HG03159 (cell line): ENCODE results near the gene ATP1B3.
"Not testable (repeated sequence)": the region's sequence is repeated elsewhere in the genome, so short reads cannot be mapped to it uniquely, and the experiment has no call there.

Experiments
- ATAC-seq: cut with Tn5 transposase; IDR thresholded peaks from one replicate; pipeline ENCODE4 v1.9.1; 2021; ENCODE audit warnings: mild to moderate bottlenecking, moderate library complexity; ENCODE audit not compliant: unreplicated experiment

Gene ATP1B3

DNA sequence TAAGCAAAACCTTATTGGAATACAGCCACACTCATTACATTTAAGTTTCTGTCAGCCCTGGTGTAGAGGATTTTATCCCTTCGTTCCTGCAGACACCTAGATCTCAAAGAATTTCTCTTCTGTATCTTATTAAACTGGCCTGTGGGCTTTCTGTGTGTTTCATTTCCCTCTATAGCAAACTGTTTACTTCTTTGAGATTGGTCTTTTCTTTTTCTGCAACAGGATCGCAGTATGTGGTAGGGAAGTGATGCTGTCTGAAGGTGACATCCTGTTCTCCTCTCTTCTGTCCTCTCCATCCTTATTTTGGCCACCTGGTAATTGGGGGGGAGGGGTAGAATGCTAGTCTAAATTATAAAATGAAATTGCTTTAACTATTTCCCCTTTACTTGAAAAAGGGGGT is 25.5 kb downstream of the ATP1B3 start:
- ATAC-seq: no peak

DNA sequence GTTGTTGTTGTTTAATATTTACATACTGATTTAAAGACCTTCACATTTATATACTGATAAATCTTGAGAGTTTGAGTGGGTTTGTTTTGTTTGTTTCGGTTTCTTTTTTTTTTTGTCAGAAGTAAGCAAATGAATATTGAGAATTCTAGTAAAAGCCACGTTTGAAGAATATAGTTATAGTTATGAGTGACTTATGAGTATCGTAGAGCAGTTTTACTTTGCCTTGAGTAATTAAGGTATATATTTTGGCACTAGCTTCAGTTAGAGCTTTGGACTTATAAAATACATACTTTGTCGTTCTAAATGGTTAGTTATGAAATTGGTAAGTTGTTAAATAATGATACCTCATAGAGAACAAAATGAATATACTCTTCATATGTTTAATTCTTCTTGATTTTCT is 27.8 kb downstream of the ATP1B3 start:
- no peak for ATAC-seq

DNA sequence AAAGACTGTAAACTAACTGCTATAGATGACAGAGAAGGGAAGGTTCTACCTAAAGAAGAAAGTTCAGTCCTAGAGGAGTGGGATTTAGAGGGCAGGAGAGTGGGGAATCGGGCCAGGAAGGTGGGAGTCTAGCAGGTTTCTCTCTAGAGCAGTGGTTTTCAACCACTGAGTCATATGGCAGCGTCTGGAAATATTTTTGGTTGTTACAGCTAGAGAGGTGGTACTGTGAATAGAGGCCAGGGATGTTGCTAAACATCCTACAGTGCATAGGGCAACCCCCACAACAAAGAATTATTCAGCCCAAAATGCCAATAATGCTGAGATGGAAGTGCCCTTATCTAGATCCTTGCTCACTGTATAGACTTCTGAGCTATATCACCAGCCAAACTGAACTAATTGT is 28.7 kb downstream of the ATP1B3 start:
- no peak for ATAC-seq

DNA sequence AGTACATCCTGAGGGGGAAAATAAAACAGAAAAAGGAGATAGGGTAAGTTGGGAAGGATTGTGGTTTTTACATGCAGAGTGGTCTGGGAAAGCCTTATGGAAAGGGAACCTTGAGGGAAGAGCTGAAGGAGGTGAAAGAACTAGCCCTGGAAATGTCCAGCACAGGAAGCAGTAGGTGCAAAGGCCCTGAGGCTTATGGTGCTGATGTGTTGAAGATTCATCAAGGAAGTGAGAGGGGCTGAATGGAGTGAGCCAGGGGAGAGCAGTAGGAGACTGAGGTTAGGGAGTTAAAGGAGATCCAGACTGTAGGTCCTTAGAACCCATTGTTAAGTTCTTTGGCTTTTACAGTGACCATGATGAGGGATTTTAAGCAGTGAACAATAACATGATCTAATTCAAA is 33.0 kb downstream of the ATP1B3 start:
- ATAC-seq: no peak

DNA sequence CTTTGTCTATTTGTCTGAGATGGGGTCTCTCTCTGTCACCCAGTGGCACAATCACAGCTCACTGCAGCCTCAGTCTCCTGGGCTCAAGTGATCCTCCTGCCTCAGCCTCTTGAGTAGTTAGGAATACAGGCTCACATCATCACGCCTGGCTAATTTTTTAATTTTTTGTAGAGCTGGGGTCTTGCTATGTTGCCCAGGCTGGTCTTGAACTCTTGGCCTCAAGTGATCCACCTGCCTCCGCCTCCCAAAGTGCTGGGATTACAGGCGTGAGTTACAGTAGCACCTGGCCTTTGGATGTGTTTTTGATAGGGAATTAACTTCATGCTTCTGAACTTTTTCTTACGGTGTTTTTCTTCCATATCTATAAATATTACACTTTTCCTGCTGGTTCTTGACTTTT is 33.5 kb downstream of the ATP1B3 start:
- not testable (repeated sequence) for ATAC-seq

DNA sequence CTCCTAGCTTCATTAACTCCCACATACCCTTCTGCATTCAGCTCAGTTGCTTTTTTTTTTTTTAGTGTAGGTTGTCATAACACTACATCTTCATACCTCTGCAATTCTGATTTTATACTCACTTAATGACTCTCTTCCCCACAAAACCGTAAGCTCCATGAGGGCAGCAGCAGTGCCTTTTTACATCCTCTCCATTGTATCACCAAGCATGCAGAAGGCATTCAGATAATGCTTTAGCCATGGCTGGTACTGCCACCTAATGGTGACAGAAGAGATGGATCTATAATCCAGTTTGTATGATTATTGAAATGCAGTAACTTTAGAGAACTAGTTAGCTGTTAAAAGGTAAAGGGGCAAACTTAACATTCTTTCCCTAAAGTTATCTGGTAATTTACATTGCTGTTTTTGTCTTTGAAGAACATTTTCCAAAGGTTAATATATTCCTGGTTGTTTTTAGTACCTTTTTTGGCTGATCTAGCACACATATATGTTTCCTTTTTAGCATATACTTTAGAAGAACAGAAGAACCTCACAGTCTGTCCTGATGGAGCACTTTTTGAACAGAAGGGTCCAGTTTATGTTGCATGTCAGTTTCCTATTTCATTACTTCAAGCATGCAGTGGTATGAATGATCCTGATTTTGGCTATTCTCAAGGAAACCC is 36.8 kb downstream of the ATP1B3 start:
- no peak for ATAC-seq

DNA sequence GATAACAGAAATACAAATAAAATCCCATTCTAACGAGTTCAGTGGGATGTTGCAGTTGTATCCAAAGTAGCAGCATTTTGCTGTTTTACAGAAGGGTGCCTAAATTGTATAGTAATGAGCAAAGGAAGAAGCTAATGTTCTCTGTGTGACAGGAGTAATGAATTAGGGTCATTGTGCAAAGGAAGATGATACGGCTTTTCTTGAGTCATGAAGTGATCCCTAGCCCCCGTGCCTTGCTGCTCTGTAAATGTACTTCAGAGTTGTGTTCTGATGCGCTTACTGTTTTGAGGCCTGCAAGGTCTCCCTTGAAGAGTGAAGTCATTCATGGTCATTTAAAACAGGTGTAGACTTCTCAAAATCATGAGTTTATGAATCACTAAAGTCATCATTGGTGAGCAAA is 37.9 kb downstream of the ATP1B3 start:
- no peak for ATAC-seq

DNA sequence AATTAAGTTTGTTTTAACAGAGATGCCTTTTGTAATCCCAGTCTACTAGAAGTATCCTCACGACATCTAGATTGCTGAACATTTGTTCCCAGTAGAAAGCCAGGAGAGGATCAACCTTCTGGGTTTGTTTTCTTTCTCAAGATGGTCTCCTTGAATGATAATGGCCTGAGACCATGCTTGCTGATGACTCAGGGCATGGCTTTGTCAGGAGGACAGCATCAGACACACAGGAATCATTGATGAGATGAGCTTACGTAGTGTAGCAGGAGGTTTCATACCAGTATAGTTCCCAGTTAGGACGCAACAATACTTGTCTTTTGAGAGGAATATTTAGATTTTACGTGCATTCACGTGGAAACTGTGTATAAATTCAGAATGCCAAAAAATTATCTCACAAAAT is 38.6 kb downstream of the ATP1B3 start:
- no peak for ATAC-seq

DNA sequence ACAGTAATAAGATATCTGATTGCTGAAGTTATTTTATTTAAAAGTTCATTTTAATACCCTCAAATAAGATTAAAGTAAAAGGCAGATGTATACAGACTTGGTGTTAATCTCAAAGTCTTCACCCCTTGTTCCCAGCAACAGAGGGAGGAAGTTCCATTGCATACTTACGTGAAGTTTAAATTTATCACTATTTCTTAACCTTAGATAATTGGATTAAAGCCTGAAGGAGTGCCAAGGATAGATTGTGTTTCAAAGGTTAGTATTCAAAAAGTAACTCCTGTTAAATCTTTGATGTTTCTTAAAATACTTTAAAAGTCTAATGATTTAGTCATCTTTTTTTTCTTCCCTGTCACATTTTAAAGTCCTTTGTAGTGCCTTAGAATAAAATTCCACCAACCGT is 39.3 kb downstream of the ATP1B3 start:
- ATAC-seq: no peak

DNA sequence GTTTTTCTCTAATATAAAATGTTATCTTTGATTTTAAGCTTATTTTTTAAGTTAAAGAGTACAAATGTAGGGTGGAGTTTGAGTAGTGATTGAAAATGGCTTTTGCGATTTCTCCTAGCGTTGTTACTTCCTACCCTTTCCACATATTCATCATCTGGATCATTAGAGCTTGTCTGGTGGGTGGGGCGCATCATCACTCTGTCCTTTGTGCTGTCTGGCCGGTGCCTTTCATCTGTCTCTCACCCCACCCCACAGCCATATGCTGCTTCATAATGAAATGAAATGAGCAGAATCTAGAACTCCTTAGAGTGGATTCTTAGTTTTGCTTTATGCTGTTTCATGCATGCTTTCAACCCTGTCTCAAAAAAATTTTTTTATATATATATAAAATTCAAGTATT is 44.3 kb downstream of the ATP1B3 start:
- no peak for ATAC-seq

DNA sequence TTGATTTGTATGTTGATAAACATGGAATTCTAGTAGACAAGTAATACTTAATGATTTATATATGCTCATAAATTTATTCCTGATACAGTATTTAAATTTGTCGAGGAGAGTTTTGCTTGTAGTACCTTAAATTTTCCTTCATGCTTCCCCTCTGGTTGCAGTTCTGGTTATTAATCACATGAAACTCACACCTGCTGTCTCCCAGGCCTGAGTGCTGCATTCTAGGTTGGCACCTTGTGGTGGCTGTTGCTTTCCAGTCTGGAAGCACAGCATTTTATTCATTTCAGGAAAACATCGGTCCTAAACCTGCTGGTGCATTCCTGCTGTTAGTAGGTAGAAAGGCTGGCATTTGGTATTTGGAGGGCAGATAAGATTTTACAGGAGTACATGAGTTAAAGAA is 44.9 kb downstream of the ATP1B3 start:
- no peak for ATAC-seq

DNA sequence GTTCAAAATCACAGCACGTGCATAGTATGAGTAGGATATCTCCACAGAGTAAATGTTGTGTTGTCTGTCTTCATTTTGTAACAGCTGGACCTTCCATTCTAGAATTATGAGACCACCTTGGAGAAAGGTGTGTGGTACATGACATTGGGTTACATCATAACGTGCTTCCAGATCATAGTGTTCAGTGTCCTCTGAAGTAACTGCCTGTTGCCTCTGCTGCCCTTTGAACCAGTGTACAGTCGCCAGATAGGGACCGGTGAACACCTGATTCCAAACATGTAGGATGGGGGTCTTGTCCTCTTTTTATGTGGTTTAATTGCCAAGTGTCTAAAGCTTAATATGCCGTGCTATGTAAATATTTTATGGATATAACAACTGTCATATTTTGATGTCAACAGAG is 49.2 kb downstream of the ATP1B3 start:
- not testable (repeated sequence) for ATAC-seq

DNA sequence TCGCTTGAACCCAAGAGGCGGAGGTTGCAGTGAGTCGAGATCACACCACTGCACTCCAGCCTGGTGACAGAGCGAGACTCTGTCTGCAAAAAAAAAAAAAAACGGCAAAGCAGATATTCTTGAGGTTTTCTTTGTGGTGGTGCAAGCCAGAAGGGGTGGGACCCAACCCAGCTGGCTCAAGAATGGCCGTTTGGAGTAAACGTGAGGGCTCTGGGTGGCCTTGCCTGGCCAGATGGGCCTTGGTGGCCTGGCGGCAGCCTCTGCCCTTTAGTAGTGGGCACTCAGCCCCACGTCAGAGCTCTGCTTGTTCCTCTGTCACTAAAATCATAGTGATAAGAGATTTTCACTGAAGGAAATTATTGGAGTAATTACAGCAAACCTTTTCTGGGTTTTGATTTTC is 50.5 kb downstream of the ATP1B3 start:
- no peak for ATAC-seq

DNA sequence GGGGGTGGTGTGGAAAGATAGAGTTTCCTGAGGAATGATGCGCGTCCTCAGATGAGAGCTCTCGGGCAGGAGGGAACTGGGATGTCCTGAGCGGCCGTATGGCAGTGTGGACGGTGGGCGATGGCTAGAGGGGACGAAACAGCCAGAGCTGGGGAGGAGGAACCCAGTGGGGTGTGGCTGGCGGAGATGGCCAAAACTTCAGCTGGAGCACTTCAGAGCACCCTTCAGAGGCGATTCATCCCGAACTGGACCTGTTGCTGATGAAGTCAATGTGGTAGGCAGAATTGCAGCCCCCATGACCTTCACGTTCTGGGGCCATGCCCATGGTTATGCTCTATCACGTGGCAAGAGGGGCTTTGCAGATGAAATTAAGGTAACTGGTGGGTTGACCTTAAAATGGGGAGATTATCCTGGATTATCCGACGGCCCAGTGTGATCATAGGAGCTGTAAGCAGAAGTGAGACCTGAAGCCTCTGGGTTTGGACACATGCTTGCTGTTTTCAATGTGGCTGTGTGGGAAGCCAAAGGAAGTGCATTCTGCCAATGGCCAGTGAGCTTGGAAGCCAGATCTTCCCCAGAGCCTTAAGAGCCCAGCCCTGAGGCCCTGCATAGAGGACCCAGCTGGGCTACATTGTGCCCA is 52.3 kb downstream of the ATP1B3 start:
- ATAC-seq: no peak

DNA sequence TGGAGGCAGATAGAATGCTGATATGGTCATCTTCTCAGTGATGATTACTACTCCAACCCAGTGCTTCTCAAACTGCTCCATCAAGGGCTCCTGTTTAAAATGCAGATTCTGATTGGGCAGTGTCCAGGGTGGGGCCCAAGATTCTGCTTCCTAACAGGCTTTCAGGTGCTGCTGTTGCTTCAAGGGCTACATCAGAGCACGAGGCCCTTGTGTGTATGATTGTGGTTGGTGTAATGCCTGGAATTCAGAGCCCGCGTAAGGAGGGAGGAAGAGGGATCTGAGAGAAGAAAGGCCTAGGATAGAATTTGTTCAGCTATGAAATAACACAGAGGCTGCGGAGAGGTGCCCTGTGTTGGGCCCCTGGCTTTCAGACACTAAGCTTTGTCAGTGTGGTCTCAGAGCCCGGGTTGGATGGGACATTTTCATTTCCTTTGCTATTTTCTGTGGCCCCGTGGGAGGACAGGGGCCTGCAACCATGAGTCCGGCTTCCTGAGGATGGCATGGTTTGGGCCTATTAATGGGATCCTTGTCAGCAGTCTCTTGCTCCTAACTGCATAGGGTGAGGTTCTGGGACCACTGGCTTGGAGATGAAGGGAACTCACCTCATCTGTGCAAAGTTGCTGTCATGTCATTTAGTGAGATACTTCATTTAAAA is 53.0 kb downstream of the ATP1B3 start:
- ATAC-seq: no peak

DNA sequence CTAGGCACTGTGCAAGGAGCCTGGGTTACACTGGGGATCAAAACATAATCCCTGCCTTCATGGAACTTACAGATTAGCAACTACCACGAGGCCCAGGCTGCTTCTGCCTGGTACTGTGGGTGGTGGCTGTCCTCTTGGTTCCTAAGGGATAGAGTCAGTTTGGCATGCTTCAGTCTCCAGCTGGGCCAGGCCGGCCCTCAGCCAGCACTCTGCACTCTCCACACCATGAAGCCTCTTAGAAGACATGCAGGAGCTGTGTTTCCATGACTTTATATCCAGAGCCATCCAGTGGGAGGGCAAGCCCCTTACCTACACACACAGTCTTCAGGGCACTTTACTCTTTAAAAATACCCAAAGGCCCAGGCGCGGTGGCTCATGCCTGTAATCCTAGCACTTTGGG is 54.4 kb downstream of the ATP1B3 start:
- ATAC-seq: no peak

DNA sequence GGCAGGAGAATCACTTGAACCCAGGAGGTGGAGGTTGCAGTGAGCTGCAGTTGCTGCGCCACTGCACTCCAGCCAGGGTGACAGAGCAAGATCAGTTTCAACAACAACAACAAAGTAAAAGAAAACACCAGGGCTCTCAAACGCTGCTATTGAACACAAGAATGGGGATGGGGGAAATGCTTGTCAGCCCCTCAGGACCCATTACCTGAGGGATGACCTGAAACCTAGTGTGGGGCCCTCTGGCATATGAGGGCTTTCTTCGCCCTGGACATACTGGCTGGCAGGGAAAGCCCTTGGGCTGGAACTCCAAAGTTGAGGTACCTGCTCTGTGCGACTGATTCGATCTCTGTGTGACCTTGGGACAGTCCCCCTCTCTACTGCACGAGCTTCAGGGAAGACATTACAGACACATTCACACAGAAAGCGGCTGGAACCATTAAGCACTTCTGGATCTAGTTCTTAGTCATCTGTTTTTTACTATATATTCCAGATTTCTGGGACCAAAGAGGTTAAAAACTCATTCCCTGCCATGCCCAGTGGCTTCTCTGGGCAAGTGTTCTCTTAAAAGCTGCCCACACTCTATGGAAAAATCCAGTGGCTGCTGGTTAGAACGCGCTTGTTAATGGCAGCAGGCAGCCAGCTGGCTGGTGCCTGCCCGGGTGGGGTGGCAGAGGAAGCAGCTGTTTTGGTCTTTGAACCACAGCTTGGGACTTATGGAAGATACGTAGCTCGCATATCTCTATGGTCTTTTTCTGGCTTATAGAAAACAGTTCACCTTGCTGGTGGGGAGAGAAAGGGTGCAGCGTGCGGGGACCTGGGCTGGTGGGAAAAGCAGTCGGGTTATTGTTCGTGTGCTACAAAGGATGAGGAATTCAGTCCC is 57.2 kb downstream of the ATP1B3 start:
- no peak for ATAC-seq

DNA sequence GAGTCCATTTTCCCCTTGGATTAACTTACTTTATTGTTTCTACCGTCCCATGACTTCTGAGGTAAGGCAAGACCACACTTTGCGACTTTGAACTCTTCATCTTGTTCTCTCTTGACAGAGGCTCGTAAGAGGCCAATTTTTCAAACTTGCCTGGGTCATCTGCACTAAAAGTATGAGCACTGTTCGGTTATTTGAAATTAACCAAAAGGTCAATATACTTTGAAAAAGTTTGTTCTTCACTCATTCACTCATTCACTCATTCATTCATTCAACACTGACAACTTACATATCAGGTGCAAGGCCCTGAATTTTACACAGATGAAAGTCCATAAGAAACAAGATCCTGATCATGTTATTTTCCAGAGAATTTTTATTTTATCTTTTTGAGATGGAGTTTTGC is 57.9 kb downstream of the ATP1B3 start:
- ATAC-seq: no peak

DNA sequence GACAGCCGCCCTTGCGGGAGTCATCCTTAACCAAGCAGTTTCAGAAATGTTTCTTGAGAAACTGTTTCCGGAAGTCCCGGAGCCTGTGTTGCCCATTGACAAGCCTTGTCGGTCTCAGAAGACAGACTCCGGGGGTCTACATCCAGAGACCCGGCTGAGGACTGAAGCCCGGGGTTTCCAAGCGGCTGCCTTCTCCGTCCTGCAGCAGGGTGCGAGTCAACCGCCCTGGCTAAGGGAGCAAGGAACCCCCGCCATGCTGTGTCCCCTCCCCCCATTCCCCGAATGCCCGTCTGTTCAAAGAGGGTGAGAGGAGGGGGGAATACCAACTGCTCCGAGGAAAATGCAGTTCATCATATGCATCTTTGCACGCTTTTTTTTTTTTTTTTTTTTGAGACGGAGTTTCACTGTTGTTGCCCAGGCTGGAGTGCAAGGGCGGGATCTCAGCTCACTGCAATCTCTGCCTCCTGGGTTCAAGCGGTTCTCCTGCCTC is 61.6 kb downstream of the ATP1B3 start:
- ATAC-seq: no peak

DNA sequence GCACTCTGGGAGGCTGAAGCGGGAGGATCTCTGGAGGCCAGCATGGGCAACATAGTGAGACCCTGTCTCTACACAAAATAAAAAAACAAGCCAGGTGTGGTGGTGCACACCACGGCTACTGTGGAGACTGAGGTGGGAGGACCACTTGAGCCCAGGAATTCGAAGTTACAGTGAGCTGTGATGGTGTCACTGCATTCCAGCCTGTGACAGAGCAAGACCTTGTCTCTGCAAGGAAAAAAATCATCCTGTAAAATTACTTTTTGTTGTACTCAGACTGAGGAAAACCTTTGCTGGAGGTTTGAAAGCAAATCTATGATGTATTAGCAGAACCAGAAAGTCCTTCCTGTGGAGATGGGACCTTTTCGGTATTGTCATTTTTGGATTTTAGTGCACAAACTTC is 63.3 kb downstream of the ATP1B3 start:
- no peak for ATAC-seq

DNA sequence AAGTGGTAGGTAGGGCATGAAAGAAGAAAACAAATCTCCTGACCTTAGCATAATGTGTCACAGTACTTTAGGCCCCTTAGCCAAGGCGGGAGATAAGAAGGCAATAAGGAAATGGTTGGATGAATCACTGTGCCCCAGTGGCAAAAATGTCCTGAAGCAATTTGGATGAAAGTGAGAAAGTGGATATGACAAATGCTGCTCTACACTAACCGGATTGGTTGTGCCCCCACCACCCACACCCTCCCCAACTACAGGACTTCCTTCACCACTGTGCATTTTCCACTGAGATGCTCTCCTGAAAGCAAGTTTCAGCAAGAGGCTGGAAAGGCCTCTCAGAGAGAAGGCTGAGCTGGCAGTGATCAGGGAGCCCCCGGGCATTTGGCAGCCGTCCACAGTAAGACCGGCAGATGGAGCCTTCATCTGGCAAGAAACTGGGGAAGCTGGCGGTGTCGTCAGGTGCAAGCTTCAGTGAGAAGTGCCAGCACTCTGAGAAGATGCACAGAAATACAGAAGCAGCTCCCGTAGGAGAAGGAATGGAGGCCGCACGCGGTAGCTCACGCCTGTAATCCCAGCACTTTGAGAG is 63.8 kb downstream of the ATP1B3 start:
- no peak for ATAC-seq
